HEK293 (cell line): ENCODE measurements around the gene PLEKHA1.

Experiments used
- CTCF ChIP-seq: fragments of 450-650 bp; formaldehyde crosslinking; IDR thresholded peaks from 2 replicates; pipeline ENCODE4 v1.5.1; 2016; ENCODE audit warnings: missing biosample characterization, missing genetic modification characterization
- KLF1 ChIP-seq: fragments of 450-650 bp; formaldehyde crosslinking; IDR thresholded peaks from 2 replicates; pipeline ENCODE4 v1.5.1; 2016; ENCODE audit warnings: missing biosample characterization, missing genetic modification characterization
- ZBTB11 ChIP-seq: fragments of 450-650 bp; formaldehyde crosslinking; conservative IDR thresholded peaks from 2 replicates; pipeline ENCODE4 v1.5.1; 2016; ENCODE audit warnings: low read depth, missing biosample characterization, missing genetic modification characterization
- ZBTB44 ChIP-seq: fragments of 450-650 bp; IDR thresholded peaks from 2 replicates; pipeline ENCODE4 v1.5.1; 2018; ENCODE audit warnings: missing biosample characterization, mild to moderate bottlenecking, missing genetic modification characterization
- ZNF473 ChIP-seq: fragments of 450-650 bp; formaldehyde crosslinking; IDR thresholded peaks from 2 replicates; pipeline ENCODE4 v1.5.1; 2017; ENCODE audit warnings: missing biosample characterization, missing genetic modification characterization
- ZNF571 ChIP-seq: fragments of 450-650 bp; formaldehyde crosslinking; IDR thresholded peaks from 2 replicates; pipeline ENCODE4 v1.5.0; 2017; ENCODE audit warnings: missing biosample characterization, missing genetic modification characterization

DNA sequence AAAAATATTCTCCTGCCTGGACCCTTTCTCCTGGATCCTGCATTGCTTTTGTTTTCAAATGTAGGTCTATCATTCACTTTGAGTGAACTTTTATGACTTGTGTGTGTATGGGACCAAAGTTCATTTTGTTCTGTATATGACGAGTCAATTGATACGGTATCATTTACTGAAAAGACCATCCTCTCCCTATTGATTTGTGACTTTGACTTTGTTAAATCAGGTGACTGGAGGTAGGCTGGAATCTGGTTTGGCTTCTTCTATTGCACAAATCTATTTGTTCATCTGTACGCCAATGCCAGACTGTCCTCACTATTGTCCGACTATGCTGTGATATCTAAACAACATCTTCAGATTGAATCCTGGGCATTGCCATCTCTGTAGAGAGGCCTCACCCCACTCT, 74.6 kb downstream of the PLEKHA1 start:
- TF ChIP-seq KLF1 (tag by site-specific recombination) (no peak), CTCF (tag by site-specific recombination) (no peak), ZNF571 (no peak), ZBTB44 (tag by site-specific recombination) (no peak), ZNF473 (no peak), ZBTB11 (tag by site-specific recombination) (no peak)
